Ovary (tissue), 9 donors: ENCODE results near the gene CFAP65. TPM values are rescaled to one million over a fixed set of nuclear protein-coding genes. Genes with fewer than 3 reads are reported as not detected.

Experiments used
- DNase-seq, 5 donors: peaks; one replicate each; pipeline ENCODE4 v3.0.0-alpha.2; 2019 to 2020
- H3K27ac ChIP-seq, 2 donors: fragments of 200-600 bp; one replicate each; pipeline versions ENCODE4 v1.5.1 to v1.8.0; 2019 to 2022
- H3K27me3 ChIP-seq: fragments of 200-600 bp; one replicate; pipeline ENCODE4 v1.8.0; 2022
- H3K36me3 ChIP-seq: fragments of 200-600 bp; sonication (generic); one replicate; pipeline ENCODE4 v1.5.1; 2019
- H3K4me1 ChIP-seq: one replicate; pipeline ENCODE4 v1.8.1; 2013; ENCODE audit warnings: mild to moderate bottlenecking, moderate library complexity; ENCODE audit not compliant: insufficient read depth
- H3K4me3 ChIP-seq: fragments of 200-600 bp; sonication (generic); one replicate; pipeline ENCODE4 v1.5.1; 2017
- H3K9me3 ChIP-seq, 2 donors: fragments of 200-600 bp in 1 of 2; sonication (generic) in 1 of 2; one replicate each; pipeline versions ENCODE4 v1.5.1 to v1.8.1; 2013 to 2019; ENCODE audit warnings: mild to moderate bottlenecking in 1 of 2, moderate library complexity in 1 of 2
- EP300 ChIP-seq: sonication (generic); formaldehyde crosslinking; IDR thresholded peaks from one replicate; pipeline ENCODE4 v1.6.1; 2017; ENCODE audit warnings: antibody characterized with exemption
- POLR2A ChIP-seq: fragments of 450-650 bp; IDR thresholded peaks from one replicate; pipeline ENCODE4 v1.6.1; 2017; ENCODE audit warnings: antibody characterized with exemption, mild to moderate bottlenecking, moderate library complexity
- WGBS, 3 donors: extraction: QIAGEN DNeasy Blood & Tissue Kit in 1 of 3; methylation state at CpG; one replicate each; pipeline versions ENCODE4 v1.1.5 to v1.1.7; 2013 to 2017; 5-methylcytosine and 5-hydroxymethylcytosine counted together
- intact Hi-C, 4 donors: fragments of 100-400 bp; cut with DNase I; formaldehyde crosslinking; loops; one replicate each; pipeline versions ENCODE4 v1.11.0 to v1.15.1; 2022 to 2023
- polyA plus RNA-seq, 2 donors: library from polyadenylated mRNA; stranded (reverse); fragments of 200-250 nt in 1 of 2; fragments of 350-450 nt in 1 of 2; fragmentation: Illumina TruSeq in 1 of 2; extraction: RNeasy Lipid Tissue Mini Kit (QIAGEN cat#74804) in 1 of 2; gene quantifications; one replicate each; pipeline ENCODE4 v1.2.3, GENCODE V29; 2013 to 2014
- total RNA-seq, 7 donors: library from RNA; depleted of rRNA in 2 of 7; stranded (reverse); fragments of >200 nt in 2 of 7; fragmentation: NEBNext Ultra II Directional in 3 of 7; extraction: Animal tissue kit (Norgen Biotek cat#: 25700) in 3 of 7; gene quantifications; one replicate each; pipeline versions ENCODE4 v1.1.0 to v1.2.4, GENCODE V29; 2016 to 2023
- TF ChIP-seq, protein P1 (sequence below), 3 donors: fragments of 450-650 bp in 2 of 3; fragments of 200-600 bp in 1 of 3; IDR thresholded peaks; one replicate each; pipeline versions ENCODE4 v1.5.1 to v1.8.0; 2016 to 2022; ENCODE audit warnings: antibody characterized with exemption in 3 of 3, mild to moderate bottlenecking in 1 of 3
- donor health status: DM: no; HTN: no; CAD: no; lungs with moderate emphysema.
- donor health status: DM: no; HTN: no; CAD: no.
- donor health status: Bipolar disorder and iron deficiency.
- donor health status: DM: yes; HTN: yes; CAD: no.
- donor health status: DM: no; HTN: no; CAD: no.
- donor health status: DM: yes; HTN: yes; CAD: no.

The CFAP65 gene
- total and polyA plus RNA-seq, 9 donors, result 0.04 to 19.6 (median 0.90) TPM; not detected in 3

- Histone ChIP-seq H3K9me3 (no peaks in the 10 kb centered on the region), H3K27me3 (no peaks in the 10 kb centered on the region), H3K36me3 (no peaks in the 10 kb centered on the region), H3K4me3 (no peak overlapping the region), H3K4me1 (no peaks in the 10 kb centered on the region), H3K27ac (no peak overlapping the region)
- TF ChIP-seq, protein P1, sequence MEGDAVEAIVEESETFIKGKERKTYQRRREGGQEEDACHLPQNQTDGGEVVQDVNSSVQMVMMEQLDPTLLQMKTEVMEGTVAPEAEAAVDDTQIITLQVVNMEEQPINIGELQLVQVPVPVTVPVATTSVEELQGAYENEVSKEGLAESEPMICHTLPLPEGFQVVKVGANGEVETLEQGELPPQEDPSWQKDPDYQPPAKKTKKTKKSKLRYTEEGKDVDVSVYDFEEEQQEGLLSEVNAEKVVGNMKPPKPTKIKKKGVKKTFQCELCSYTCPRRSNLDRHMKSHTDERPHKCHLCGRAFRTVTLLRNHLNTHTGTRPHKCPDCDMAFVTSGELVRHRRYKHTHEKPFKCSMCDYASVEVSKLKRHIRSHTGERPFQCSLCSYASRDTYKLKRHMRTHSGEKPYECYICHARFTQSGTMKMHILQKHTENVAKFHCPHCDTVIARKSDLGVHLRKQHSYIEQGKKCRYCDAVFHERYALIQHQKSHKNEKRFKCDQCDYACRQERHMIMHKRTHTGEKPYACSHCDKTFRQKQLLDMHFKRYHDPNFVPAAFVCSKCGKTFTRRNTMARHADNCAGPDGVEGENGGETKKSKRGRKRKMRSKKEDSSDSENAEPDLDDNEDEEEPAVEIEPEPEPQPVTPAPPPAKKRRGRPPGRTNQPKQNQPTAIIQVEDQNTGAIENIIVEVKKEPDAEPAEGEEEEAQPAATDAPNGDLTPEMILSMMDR (IDR thresholded peaks at IDR 0.05), result no peak
- TF ChIP-seq EP300 (no peak), POLR2A (no peak)
- intact Hi-C loops, result no loop called here
- WGBS, 3 donors, result 70 to 77% (median 75%) methylated on average over 11 of the region's 11 CpGs
- no peak for DNase-seq
Measured at GRCh38 chr2:219020604-219021365, 20.5 kb downstream of the CFAP65 start.

DNA sequence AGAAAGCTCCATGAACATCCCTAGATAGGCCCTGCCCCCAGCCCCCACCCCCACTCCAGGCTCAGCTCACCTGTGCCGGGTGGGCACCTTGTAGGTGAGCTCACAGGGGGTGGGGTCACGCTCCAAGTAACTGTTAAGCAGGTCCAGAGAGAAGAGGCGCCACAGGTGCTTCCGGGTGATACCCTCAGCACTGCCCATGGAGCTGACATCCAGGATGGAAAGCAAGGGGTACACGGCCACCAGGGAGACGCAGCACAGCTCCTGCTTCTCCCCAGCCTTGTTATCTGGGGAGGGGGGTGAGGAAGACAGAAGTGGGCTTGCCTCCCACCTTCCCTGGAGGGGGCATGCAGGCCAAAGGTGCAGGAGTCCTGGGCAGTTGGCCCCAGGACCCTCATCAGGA, 21.9 kb downstream of the CFAP65 start:
- Histone ChIP-seq H3K4me1 (no peaks in the 10 kb centered on the region), H3K36me3 (no peaks in the 10 kb centered on the region), H3K4me3 (no peak overlapping the region), H3K27me3 (no peaks in the 10 kb centered on the region), H3K9me3 (no peaks in the 10 kb centered on the region), H3K27ac (no peak overlapping the region)
- no peak for TF ChIP-seq EP300
- no peak for TF ChIP-seq POLR2A
- TF ChIP-seq, protein P1 (IDR thresholded peaks at IDR 0.05), result no peak
- no peak for DNase-seq
- intact Hi-C loops, result no loop called here
- 70 to 79% (median 74%) methylated on average over 6 of the region's 6 CpGs for WGBS, 3 donors

- intact Hi-C loops, result no loop called here
- no peak for DNase-seq
- H3K27ac ChIP-seq, result no peak overlapping the region
- no peaks in the 10 kb centered on the region for H3K9me3 ChIP-seq
- no peak overlapping the region for H3K4me3 ChIP-seq
- no peaks in the 10 kb centered on the region for H3K36me3 ChIP-seq
- H3K27me3 ChIP-seq, result no peaks in the 10 kb centered on the region
- 77 to 86% (median 84%) methylated on average over 10 of the region's 10 CpGs for WGBS, 3 donors
- no peaks in the 10 kb centered on the region for H3K4me1 ChIP-seq
- TF ChIP-seq POLR2A, result no peak
- TF ChIP-seq, protein P1 (IDR thresholded peaks at IDR 0.05), result no peak
Measured at GRCh38 chr2:219018726-219019125, 22.6 kb downstream of the CFAP65 start.

DNA sequence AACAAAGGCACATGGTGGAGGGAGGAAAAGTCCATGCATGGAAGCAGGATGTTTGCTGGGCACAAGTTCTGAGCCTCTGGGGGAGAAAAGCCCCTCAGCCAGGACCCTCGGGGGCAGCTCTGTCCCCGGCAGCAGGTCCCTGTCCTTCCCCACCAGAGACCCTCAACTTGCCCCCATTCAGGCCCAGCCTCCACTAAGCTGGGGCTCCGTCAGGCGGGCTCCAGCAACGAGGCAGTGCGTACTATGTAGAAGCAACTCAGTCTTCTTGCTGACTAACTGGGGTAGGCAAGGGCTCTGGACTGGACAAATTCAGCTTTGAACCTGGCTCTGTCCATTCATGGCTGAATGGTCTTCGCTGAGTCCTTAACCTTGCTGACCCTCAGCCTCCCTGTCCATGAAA, 23.0 kb downstream of the CFAP65 start:
- WGBS, 3 donors, result 75 to 86% (median 78%) methylated on average over 7 of the region's 7 CpGs
- no peaks in the 10 kb centered on the region for H3K4me1 ChIP-seq
- H3K4me3 ChIP-seq, result no peak overlapping the region
- H3K27ac ChIP-seq, result no peak overlapping the region
- intact Hi-C loops, result no loop called here
- TF ChIP-seq POLR2A (no peak), EP300 (no peak)
- TF ChIP-seq, protein P1 (IDR thresholded peaks at IDR 0.05), result no peak
- H3K27me3 ChIP-seq, result no peaks in the 10 kb centered on the region
- no peaks in the 10 kb centered on the region for H3K9me3 ChIP-seq
- DNase-seq, result no peak
- no peaks in the 10 kb centered on the region for H3K36me3 ChIP-seq
